K562 (cell line): ENCODE data around the gene KIF6.

Experiments used
- ADNP ChIP-seq: fragments of 200-800 bp; sonication (Bioruptor generic); IDR thresholded peaks from 2 replicates; pipeline ENCODE4 v1.6.1; 2016; ENCODE audit warnings: missing genetic modification characterization, missing compliant biosample characterization
- BRCA1 ChIP-seq, 2 experiments: fragments of 450-650 bp in 1 of 2; sonication (generic) in 1 of 2; formaldehyde crosslinking in 1 of 2; IDR thresholded peaks; 2 replicates each; pipeline versions ENCODE4 v1.5.0 to v1.6.1; 2017 to 2020; ENCODE audit warnings: mild to moderate bottlenecking in 1 of 2, missing genetic modification reagents in 1 of 2
- CBX5 ChIP-seq: IDR thresholded peaks from 2 replicates; pipeline ENCODE4 v1.6.1; 2014; ENCODE audit warnings: low read depth, borderline replicate concordance
- CTCF ChIP-seq, 3 experiments: IDR thresholded peaks in 2 of 3; conservative IDR thresholded peaks in 1 of 3; 2 replicates each; pipeline ENCODE4 v1.5.1; 2011 to 2012; ENCODE audit warnings: low read length in 3 of 3, mild to moderate bottlenecking in 3 of 3, control low read depth in 2 of 3, improper control_type of control experiment in 1 of 3, inconsistent platforms in 1 of 3, low read depth in 1 of 3, mixed read lengths in 1 of 3, moderate library complexity in 1 of 3; ENCODE audit not compliant: insufficient read depth in 2 of 3
- EZH2 ChIP-seq: IDR thresholded peaks from 2 replicates; pipeline ENCODE4 v1.6.1; 2012; ENCODE audit warnings: low read depth, mild to moderate bottlenecking, inconsistent platforms, low read length, borderline replicate concordance
- FOXA1 ChIP-seq: fragments of 450-650 bp; IDR thresholded peaks from 2 replicates; pipeline ENCODE4 v1.6.1; 2016; ENCODE audit warnings: mild to moderate bottlenecking, borderline replicate concordance
- TCF15 ChIP-seq: fragments of 250-450 bp; sonication (Bioruptor Pico); IDR thresholded peaks from 2 replicates; pipeline ENCODE4 v1.8.0; 2022; ENCODE audit warnings: moderate library complexity, mild to moderate bottlenecking, inconsistent platforms
- TCF7L2 ChIP-seq: fragments of 150-350 bp; IDR thresholded peaks from 2 replicates; pipeline ENCODE4 v1.6.1; 2016; ENCODE audit warnings: low read depth, mild to moderate bottlenecking, low read length, moderate library complexity
- VEZF1 ChIP-seq: fragments of 200-800 bp; sonication (Bioruptor generic); IDR thresholded peaks from 2 replicates; pipeline ENCODE4 v1.6.1; 2017; ENCODE audit warnings: missing genetic modification characterization, missing compliant biosample characterization
- ZFP1 ChIP-seq: fragments of 450-650 bp; formaldehyde crosslinking; IDR thresholded peaks from 2 replicates; pipeline ENCODE4 v1.4.0; 2020; ENCODE audit warnings: mild to moderate bottlenecking, mixed read lengths
- ZNF124 ChIP-seq: sonication (generic); formaldehyde crosslinking; IDR thresholded peaks from 2 replicates; pipeline ENCODE4 v1.8.1; 2022; ENCODE audit warnings: missing genetic modification reagents
- ZNF449 ChIP-seq: fragments of 250-450 bp; sonication (Bioruptor Pico); IDR thresholded peaks from 2 replicates; pipeline ENCODE4 v1.8.0; 2022; ENCODE audit warnings: moderate library complexity, mild to moderate bottlenecking, inconsistent platforms

- TF ChIP-seq CTCF (IDR thresholded peaks at IDR 0.05 in 2 of 3, conservative IDR thresholded peaks at IDR 0.05 in 1 of 3; ENCODE audit: insufficient read depth in 2 of 3, low read depth in 1 of 3, low read length in 3 of 3) (no peak), VEZF1 (CRISPR knock-in tag) (no peak), ZNF124 (CRISPR knock-in tag) (no peak), FOXA1 (no peak), ZNF449 (CRISPR knock-in tag) (no peak), EZH2 (no peak), ZFP1 (CRISPR knock-in tag) (no peak), TCF15 (CRISPR knock-in tag) (no peak), TCF7L2 (no peak), ADNP (no peak), CBX5 (no peak), BRCA1 (IDR thresholded peaks at IDR 0.05) (no peak), BRCA1 (CRISPR knock-in tag; IDR thresholded peaks at IDR 0.05) (no peak)
These were observed 86.9 kb downstream of the KIF6 start for GRCh38 chr6:39638126-39638822.
